ENCODE data around the gene TMEM145.

Gene TMEM145

DNA sequence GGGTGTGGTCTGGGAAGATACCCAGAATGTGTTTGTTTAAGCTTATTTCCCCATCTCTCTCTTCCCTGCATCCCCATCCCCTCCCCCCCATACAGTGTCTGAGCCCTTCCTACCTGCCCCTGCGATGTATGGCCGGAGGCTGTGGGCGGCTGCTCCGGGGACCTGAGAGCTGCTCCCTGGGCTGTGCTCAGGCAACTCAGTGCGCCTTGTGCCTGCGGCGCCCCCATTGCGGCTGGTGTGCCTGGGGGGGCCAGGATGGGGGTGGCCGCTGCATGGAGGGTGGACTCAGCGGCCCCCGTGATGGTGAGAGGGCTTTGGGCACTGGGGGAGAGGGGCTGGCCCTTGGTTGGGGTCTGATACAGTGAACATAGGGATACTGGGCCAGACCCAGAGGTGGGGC is 55.3 kb downstream of the TMEM145 start:
- H3K4me3 ChIP-seq (ENCODE audit: low read depth, low read length) = no peak overlapping the region
- TF ChIP-seq, protein P1, sequence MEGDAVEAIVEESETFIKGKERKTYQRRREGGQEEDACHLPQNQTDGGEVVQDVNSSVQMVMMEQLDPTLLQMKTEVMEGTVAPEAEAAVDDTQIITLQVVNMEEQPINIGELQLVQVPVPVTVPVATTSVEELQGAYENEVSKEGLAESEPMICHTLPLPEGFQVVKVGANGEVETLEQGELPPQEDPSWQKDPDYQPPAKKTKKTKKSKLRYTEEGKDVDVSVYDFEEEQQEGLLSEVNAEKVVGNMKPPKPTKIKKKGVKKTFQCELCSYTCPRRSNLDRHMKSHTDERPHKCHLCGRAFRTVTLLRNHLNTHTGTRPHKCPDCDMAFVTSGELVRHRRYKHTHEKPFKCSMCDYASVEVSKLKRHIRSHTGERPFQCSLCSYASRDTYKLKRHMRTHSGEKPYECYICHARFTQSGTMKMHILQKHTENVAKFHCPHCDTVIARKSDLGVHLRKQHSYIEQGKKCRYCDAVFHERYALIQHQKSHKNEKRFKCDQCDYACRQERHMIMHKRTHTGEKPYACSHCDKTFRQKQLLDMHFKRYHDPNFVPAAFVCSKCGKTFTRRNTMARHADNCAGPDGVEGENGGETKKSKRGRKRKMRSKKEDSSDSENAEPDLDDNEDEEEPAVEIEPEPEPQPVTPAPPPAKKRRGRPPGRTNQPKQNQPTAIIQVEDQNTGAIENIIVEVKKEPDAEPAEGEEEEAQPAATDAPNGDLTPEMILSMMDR (IDR thresholded peaks at IDR 0.05; ENCODE audit: low read depth, low read length) = no peak

DNA sequence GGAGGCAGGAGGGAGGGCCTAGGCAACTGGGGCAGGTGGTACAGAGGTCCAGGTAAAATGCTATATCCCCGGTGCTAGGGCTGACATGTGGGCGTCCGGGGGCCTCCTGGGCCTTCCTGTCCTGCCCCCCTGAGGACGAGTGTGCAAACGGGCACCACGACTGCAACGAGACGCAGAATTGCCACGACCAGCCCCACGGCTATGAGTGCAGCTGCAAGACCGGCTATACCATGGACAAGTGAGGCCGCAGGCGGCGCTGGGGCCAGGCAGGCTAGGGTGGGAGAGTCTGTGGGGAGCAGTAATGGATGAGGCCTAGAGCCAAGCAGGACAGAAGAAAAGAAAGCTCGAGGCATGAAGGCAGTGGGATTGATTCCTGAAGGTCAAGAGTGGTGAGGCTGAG is 55.7 kb downstream of the TMEM145 start:
- TF ChIP-seq, protein P1 (IDR thresholded peaks at IDR 0.05; ENCODE audit: low read depth, low read length) = no peak
- no peak overlapping the region for H3K4me3 ChIP-seq (ENCODE audit: low read depth, low read length)

DNA sequence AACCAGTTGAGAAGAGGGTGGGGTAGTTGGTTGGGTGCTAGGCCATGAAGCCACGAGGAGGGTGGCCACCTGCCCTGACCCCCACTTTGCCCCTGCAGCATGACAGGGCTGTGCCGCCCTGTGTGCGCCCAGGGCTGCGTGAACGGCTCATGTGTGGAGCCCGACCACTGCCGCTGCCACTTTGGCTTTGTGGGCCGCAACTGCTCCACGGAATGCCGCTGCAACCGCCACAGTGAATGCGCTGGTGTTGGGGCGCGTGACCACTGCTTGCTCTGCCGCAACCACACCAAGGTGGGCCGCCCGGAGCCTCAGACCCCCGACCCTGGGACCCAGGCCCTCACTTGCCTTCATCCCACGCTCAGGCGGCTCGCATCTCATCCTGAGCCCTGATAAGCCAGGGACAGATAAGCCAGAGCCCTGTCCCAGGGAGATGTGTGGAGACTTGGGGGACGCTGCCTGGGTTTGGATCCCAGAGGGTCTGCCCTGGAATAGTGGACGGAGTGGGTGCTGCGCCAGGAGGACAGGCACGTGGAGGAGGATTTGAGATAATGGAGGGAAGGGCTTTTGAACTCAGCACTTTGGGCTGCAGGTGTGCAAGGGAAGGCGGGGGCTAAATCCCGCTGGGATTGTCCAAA is 56.4 kb downstream of the TMEM145 start:
- TF ChIP-seq, protein P1 (IDR thresholded peaks at IDR 0.05; ENCODE audit: low read depth, low read length) = no peak
- H3K4me3 ChIP-seq (ENCODE audit: low read depth, low read length) = no peak overlapping the region

DNA sequence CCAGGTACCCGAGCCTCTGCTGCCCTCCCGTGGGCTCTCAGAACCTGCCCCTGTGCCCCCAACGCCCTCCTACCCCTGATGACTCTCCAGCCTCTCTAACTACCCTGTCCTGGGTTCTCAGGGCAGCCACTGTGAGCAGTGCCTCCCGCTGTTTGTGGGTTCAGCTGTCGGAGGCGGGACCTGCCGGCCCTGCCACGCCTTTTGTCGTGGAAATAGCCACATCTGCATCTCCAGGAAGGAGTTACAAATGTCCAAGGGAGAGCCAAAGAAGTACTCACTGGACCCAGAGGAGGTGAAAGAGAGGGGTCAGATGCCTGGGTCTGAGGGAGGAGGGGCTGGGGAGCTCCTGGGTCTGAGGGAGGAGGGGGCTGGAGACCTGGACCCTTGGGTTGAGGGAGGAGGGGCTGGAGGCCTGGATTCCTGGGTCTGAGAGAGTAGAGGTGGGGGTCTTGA is 57.0 kb downstream of the TMEM145 start:
- no peak overlapping the region for H3K4me3 ChIP-seq (ENCODE audit: low read depth, low read length)

DNA sequence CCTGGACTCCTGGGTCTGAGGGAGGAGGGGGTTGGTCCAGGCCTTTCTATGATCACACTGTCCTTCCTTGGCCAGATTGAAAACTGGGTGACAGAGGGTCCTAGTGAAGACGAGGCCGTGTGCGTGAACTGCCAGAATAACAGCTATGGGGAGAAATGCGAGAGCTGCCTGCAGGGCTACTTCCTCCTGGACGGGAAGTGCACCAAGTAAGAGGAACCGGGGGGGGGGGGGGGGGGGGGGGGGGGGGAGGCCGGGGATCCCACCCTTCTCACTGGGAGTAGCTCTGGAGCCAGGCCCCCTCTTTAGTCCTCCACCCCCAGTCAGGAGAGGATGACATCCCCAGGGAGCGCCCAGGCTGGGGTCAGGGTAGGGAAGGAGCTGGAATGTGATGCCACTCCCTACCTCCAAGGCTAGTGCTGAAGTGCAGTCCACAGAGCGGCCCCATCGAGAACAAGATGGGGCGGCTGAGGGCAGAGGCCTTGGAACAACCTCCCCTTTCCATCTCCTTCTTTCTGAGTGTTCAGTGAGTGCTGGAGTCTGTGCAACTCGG is 57.6 kb downstream of the TMEM145 start:
- H3K4me3 ChIP-seq (ENCODE audit: low read depth, low read length) = no peak overlapping the region
- TF ChIP-seq, protein P1 (IDR thresholded peaks at IDR 0.05; ENCODE audit: low read depth, low read length) = no peak

More for the DNA sequence above, 57.0 kb downstream of the TMEM145 start:
- TF ChIP-seq, protein P1 (IDR thresholded peaks at IDR 0.05; ENCODE audit: low read depth, low read length) = no peak
